Activated naive CD4-positive, alpha-beta T cell treated with anti-CD3 and anti-CD28 coated beads, Interleukin-2, amount 50 U/mL, for 24 hours (primary cell): Measurements from ENCODE around the gene BTG3.

Source experiments
- H3K27ac Mint-ChIP-seq: one replicate; pipeline ENCODE4 v1.8.0; 2021; ENCODE audit warnings: mild to moderate bottlenecking, mixed read lengths
- H3K27me3 Mint-ChIP-seq: one replicate; pipeline ENCODE4 v1.8.0; 2021; ENCODE audit warnings: mixed read lengths
- H3K36me3 Mint-ChIP-seq: one replicate; pipeline ENCODE4 v1.8.0; 2021; ENCODE audit warnings: mixed read lengths
- H3K4me1 Mint-ChIP-seq: one replicate; pipeline ENCODE4 v1.8.0; 2021; ENCODE audit warnings: mixed read lengths
- H3K4me3 Mint-ChIP-seq: one replicate; pipeline ENCODE4 v1.8.0; 2021; ENCODE audit warnings: mild to moderate bottlenecking, mixed read lengths
- H3K9me3 Mint-ChIP-seq: one replicate; pipeline ENCODE4 v1.8.0; 2021; ENCODE audit warnings: mixed read lengths

The BTG3 gene

GRCh38 chr21:17560377-17561025 is 52.2 kb downstream of the BTG3 start:
- Mint-ChIP-seq H3K4me3 (no peak overlapping the region), H3K36me3 (no peaks in the 10 kb centered on the region), H3K9me3 (no peaks in the 10 kb centered on the region), H3K4me1 (no peaks in the 10 kb centered on the region), H3K27ac (no peak overlapping the region), H3K27me3 (no peaks in the 10 kb centered on the region)

- Mint-ChIP-seq H3K4me1 (no peaks in the 10 kb centered on the region), H3K36me3 (no peaks in the 10 kb centered on the region), H3K4me3 (no peak overlapping the region), H3K27me3 (no peaks in the 10 kb centered on the region), H3K9me3 (no peaks in the 10 kb centered on the region), H3K27ac (no peak overlapping the region)
Observed at GRCh38 chr21:17554679-17555465, 57.8 kb downstream of the BTG3 start.

DNA sequence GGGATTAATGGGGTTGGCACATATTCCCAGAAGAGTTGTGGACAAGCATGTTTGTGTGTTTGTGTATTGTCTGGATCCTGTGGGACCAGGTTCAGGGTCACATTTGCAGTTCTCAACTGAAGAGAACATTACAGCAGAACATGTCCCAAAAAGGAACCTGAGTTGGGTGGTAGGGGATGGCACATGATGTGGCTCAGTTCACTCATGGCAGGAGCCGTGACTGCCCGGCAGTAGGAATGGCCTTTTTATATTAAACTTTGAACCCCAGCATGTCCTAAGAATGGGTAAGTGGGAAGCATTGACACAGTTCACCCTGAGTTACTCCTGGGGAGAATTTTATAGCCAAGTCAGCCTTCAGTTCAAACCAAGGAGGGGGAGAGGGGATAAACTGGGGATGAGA is 58.6 kb downstream of the BTG3 start:
- Mint-ChIP-seq H3K27ac (no peak overlapping the region), H3K27me3 (no peaks in the 10 kb centered on the region)

DNA sequence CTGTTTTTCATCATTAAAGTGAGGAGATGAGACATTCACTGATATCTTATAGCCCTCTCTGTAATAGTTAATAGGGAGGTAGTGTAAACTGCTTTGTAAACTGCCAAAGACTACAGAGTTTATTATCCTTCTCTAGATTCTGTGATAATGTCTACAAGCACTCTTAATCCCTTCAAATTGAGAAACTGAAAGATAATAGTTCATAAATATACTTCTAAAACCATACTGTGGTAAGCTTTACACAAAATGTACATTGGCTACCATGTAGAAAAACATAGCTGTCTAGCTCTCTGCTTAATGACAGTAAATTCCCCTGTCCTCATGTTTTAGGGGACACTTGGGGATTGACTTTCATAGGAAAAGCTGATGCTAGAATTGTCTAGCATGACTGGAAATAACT is 60.3 kb downstream of the BTG3 start:
- H3K4me1 Mint-ChIP-seq, result no peaks in the 10 kb centered on the region
- no peak overlapping the region for H3K27ac Mint-ChIP-seq

More for the DNA sequence above, 58.6 kb downstream of the BTG3 start:
- Mint-ChIP-seq H3K4me1 (no peaks in the 10 kb centered on the region), H3K9me3 (no peaks in the 10 kb centered on the region), H3K4me3 (no peak overlapping the region), H3K36me3 (no peaks in the 10 kb centered on the region)

GRCh38 chr21:17550671-17551308 is 61.9 kb downstream of the BTG3 start:
- no peaks in the 10 kb centered on the region for H3K4me1 Mint-ChIP-seq
- no peaks in the 10 kb centered on the region for H3K27me3 Mint-ChIP-seq
- H3K9me3 Mint-ChIP-seq, result no peaks in the 10 kb centered on the region
- H3K27ac Mint-ChIP-seq, result no peak overlapping the region
- H3K36me3 Mint-ChIP-seq, result peaks cover 4% of the 10 kb centered on the region
- H3K4me3 Mint-ChIP-seq, result no peak overlapping the region

More for the DNA sequence above, 60.3 kb downstream of the BTG3 start:
- H3K4me3 Mint-ChIP-seq, result no peak overlapping the region
- H3K36me3 Mint-ChIP-seq, result peaks cover 4% of the 10 kb centered on the region
- no peaks in the 10 kb centered on the region for H3K9me3 Mint-ChIP-seq
- no peaks in the 10 kb centered on the region for H3K27me3 Mint-ChIP-seq

DNA sequence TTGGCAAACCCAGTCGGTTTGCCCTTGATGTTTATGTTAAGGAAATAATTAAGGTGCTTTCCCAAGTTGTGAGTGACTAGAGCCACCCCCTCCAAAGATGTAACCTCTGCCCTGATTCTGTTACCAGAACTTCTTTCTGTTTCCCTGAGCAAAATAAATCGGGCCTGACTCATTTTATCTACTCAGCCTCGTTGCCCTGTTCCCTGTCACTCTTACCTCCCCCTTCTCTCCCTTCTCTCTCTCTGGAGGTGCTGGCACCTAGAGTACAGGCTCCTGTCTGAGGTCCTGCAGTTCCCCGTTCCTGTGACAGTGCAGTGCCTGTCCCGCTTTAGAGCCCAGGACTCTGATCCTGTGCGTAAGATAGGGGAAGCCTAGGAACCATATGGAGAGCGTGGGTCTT is 64.4 kb downstream of the BTG3 start:
- peaks cover 4% of the 10 kb centered on the region for H3K36me3 Mint-ChIP-seq
- H3K4me3 Mint-ChIP-seq, result no peak overlapping the region
- no peaks in the 10 kb centered on the region for H3K27me3 Mint-ChIP-seq
- no peaks in the 10 kb centered on the region for H3K9me3 Mint-ChIP-seq
- H3K4me1 Mint-ChIP-seq, result no peaks in the 10 kb centered on the region
- no peak overlapping the region for H3K27ac Mint-ChIP-seq

- Mint-ChIP-seq H3K27me3 (no peaks in the 10 kb centered on the region), H3K4me1 (no peaks in the 10 kb centered on the region), H3K9me3 (no peaks in the 10 kb centered on the region), H3K36me3 (peaks cover 4% of the 10 kb centered on the region), H3K4me3 (no peak overlapping the region), H3K27ac (no peak overlapping the region)
Observed at GRCh38 chr21:17545007-17545406, 67.7 kb downstream of the BTG3 start.
